Transverse colon (tissue), 4 donors: ENCODE results near the gene F9. TPM values are rescaled to one million over a fixed set of nuclear protein-coding genes. Genes with fewer than 3 reads are reported as not detected.
A peak's percentile ranks its signal among the peaks of the same experiment; 100 is the strongest.

Experiments
- DNase-seq: peaks from one replicate; pipeline ENCODE4 v3.0.0-alpha.2; 2019
- H3K27ac ChIP-seq, 4 donors: fragments of 200-600 bp; sonication (generic); 2 replicates each; pipeline ENCODE4 v1.5.1; 2016 to 2018; ENCODE audit warnings: inconsistent platforms in 4 of 4
- H3K27me3 ChIP-seq: fragments of 200-600 bp; sonication (generic); 2 replicates; pipeline ENCODE4 v1.5.1; 2017; ENCODE audit warnings: inconsistent platforms
- H3K36me3 ChIP-seq, 4 donors: fragments of 200-600 bp; sonication (generic); 2 replicates each; pipeline ENCODE4 v1.5.1; 2017 to 2019; ENCODE audit warnings: inconsistent platforms in 4 of 4
- H3K4me1 ChIP-seq, 4 donors: fragments of 200-600 bp; sonication (generic); 2 replicates each; pipeline ENCODE4 v1.5.1; 2017 to 2020; ENCODE audit warnings: inconsistent platforms in 4 of 4
- H3K4me3 ChIP-seq, 4 donors: fragments of 200-600 bp; sonication (generic); 1 replicate in 1 of 4; 2 replicates in 3 of 4; pipeline versions ENCODE4 v1.5.1 to v1.6.1; 2017 to 2019; ENCODE audit warnings: inconsistent platforms in 4 of 4
- H3K9me3 ChIP-seq, 2 donors: fragments of 200-600 bp; sonication (generic); 2 replicates each; pipeline ENCODE4 v1.5.1; 2017 to 2019; ENCODE audit warnings: inconsistent platforms in 2 of 2
- EP300 ChIP-seq: sonication (generic); formaldehyde crosslinking; IDR thresholded peaks from one replicate; pipeline ENCODE4 v1.6.1; 2017; ENCODE audit warnings: antibody characterized with exemption, low read depth
- POLR2A ChIP-seq: fragments of 450-650 bp; IDR thresholded peaks from one replicate; pipeline ENCODE4 v1.6.1; 2016; ENCODE audit warnings: antibody characterized with exemption, mild to moderate bottlenecking, moderate library complexity
- POLR2AphosphoS5 ChIP-seq, 3 donors: sonication (generic); formaldehyde crosslinking; IDR thresholded peaks; one replicate each; pipeline ENCODE4 v1.6.1; 2016; ENCODE audit warnings: antibody characterized with exemption in 3 of 3
- WGBS, 2 donors: methylation state at CpG; one replicate each; pipeline ENCODE4 v1.1.5; 2018; ENCODE audit warnings: low coverage in 1 of 2; 5-methylcytosine and 5-hydroxymethylcytosine counted together
- in situ Hi-C, 4 donors: fragments of 200-750 bp; cut with MboI; loops; one replicate each; pipeline versions ENCODE4 v1.15.0 to v1.15.1; 2017; ENCODE audit warnings: low sequenced_read_pairs in 3 of 4, low pct_ligation_motif_present in 1 of 4, low pct_unique_long_range_greater_than_20kb in 1 of 4
- intact Hi-C: fragments of 100-400 bp; cut with DNase I; formaldehyde crosslinking; loops from one replicate; pipeline ENCODE4 v1.15.1; 2023; ENCODE audit warnings: low total_unique reads
- total RNA-seq, 4 donors: library from RNA; depleted of rRNA; stranded (reverse); fragments of >200 nt; gene quantifications; one replicate each; pipeline ENCODE4 v1.1.0, GENCODE V29; 2016
- TF ChIP-seq, protein P1 (sequence below), 5 experiments: fragments of 200-600 bp in 3 of 5; fragments of 450-650 bp in 2 of 5; sonication (generic) in 3 of 5; IDR thresholded peaks; 1 replicate in 2 of 5; 2 replicates in 3 of 5; pipeline ENCODE4 v1.5.1; 2016 to 2017; ENCODE audit warnings: antibody characterized with exemption in 5 of 5, inconsistent platforms in 3 of 5, mild to moderate bottlenecking in 2 of 5, moderate library complexity in 1 of 5

Gene F9
- total RNA-seq, 4 donors from 2014 or later: not detected

DNA sequence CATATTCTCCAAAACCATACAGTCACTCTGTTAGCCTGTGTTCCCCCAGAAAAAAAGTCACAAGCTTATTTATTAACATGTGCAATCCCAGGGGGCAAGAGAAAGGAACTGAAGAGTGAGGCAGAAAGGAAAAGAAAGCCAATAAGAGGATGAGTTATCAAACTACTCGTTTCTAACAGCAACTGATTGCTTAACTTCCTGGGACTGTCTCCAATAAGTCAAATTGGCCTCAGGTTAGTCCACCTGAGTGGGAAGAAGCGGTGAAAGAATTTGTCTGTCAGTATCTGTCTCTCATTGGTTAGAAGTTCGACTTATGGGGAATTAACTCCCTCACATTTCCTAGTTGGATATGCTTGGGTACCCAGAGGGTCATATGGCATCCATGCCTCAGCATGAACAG lies 14.1 kb downstream of the F9 start:
- no peaks in the 10 kb centered on the region for H3K27me3 ChIP-seq
- no peaks in the 10 kb centered on the region for H3K9me3 ChIP-seq
- TF ChIP-seq POLR2AphosphoS5 (IDR thresholded peaks at IDR 0.05) (no peak), POLR2A (no peak), EP300 (no peak)
- TF ChIP-seq, protein P1, sequence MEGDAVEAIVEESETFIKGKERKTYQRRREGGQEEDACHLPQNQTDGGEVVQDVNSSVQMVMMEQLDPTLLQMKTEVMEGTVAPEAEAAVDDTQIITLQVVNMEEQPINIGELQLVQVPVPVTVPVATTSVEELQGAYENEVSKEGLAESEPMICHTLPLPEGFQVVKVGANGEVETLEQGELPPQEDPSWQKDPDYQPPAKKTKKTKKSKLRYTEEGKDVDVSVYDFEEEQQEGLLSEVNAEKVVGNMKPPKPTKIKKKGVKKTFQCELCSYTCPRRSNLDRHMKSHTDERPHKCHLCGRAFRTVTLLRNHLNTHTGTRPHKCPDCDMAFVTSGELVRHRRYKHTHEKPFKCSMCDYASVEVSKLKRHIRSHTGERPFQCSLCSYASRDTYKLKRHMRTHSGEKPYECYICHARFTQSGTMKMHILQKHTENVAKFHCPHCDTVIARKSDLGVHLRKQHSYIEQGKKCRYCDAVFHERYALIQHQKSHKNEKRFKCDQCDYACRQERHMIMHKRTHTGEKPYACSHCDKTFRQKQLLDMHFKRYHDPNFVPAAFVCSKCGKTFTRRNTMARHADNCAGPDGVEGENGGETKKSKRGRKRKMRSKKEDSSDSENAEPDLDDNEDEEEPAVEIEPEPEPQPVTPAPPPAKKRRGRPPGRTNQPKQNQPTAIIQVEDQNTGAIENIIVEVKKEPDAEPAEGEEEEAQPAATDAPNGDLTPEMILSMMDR (IDR thresholded peaks at IDR 0.05): no peak
- no peaks in the 10 kb centered on the region for H3K4me1 ChIP-seq
- in situ Hi-C loops (no loop called here), intact Hi-C loops (no loop called here)
- H3K36me3 ChIP-seq: no peaks in the 10 kb centered on the region
- DNase-seq: no peak
- H3K27ac ChIP-seq: no peak overlapping the region
- no peak overlapping the region for H3K4me3 ChIP-seq
- WGBS, 2 donors: 0 to 56% methylated on average over 1 to 3 of the region's 3 CpGs

DNA sequence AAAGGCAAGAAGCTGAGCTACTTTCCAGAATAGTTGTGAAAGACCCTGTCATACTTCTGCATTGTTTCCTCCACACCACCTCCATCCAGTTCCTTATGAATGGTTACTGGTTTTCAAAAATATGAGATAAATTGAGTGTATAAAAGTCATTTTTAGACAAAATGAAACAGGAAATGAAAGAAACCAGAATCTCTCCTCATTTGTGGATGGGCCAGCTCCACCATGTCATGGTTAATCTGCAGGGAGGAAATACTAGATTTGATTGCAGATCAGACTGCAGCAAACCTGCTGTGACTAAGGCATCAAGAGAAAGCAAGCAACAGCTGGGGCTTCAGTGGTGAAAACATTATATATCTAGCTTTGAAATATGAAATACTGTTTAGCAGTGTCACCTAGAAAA lies 23.8 kb downstream of the F9 start:
- H3K4me3 ChIP-seq: no peak overlapping the region
- no peak for TF ChIP-seq POLR2A
- TF ChIP-seq, protein P1 (IDR thresholded peaks at IDR 0.05): no peak
- no peak for TF ChIP-seq EP300
- TF ChIP-seq POLR2AphosphoS5 (IDR thresholded peaks at IDR 0.05): no peak
- in situ Hi-C loops: loop anchor here in 3 of 4 donors (25.0 kb wide), 2 partner anchors 417 to 792 kb away; no protein-coding TSS in a partner anchor
- no peak overlapping the region for H3K27ac ChIP-seq
- DNase-seq: no peak
- H3K9me3 ChIP-seq: no peaks in the 10 kb centered on the region
- no peaks in the 10 kb centered on the region for H3K4me1 ChIP-seq
- intact Hi-C loops: no loop called here
- H3K27me3 ChIP-seq: no peaks in the 10 kb centered on the region
- no peaks in the 10 kb centered on the region for H3K36me3 ChIP-seq

GRCh38 chrX:139554991-139555675 lies 24.6 kb downstream of the F9 start:
- no peak for TF ChIP-seq EP300
- TF ChIP-seq, protein P1 (IDR thresholded peaks at IDR 0.05): no peak
- no peak for TF ChIP-seq POLR2A
- no peak for TF ChIP-seq POLR2AphosphoS5 (IDR thresholded peaks at IDR 0.05)
- Histone ChIP-seq H3K27me3 (no peaks in the 10 kb centered on the region), H3K36me3 (no peaks in the 10 kb centered on the region), H3K4me3 (no peak overlapping the region), H3K4me1 (no peaks in the 10 kb centered on the region), H3K9me3 (no peaks in the 10 kb centered on the region), H3K27ac (no peak overlapping the region)
- intact Hi-C loops: no loop called here
- 40 to 83% methylated on average over 1 to 26 of the region's 26 CpGs for WGBS, 2 donors
- DNase-seq: no peak
- in situ Hi-C loops: loop anchor here in 3 of 4 donors (25.0 kb wide), 2 partner anchors 418 to 793 kb away; no protein-coding TSS in a partner anchor

DNA sequence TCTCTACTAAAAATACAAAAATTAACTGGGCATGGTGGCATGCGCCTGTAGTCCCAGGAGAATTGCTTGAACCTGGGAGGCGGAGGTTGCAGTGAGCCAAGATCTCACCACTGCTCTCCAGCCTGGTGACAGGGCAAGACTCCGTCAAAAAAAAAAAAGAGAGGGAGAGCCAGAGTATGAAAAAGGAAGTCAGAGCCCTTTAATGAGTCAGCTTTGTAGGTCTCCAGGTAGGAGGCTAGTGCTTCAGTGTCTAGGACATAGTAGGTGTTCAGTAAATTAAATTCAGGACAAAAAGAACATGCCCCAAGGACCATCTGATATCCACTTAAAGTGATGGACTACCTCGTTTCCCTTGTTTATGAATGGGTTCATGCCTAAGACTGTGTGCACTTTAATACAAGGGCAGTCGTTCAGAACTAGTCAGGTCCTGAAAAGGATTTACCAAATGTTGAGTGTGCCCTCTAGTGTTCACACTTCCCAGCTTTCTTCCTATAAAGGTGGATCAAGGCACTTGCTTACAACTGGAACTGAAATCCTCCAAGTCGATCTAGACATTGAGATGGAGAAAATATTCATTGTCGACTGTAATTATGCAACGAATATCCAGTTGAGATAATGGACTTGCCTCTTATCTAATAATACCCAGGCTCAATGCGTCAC lies 29.0 kb downstream of the F9 start:
- intact Hi-C loops: no loop called here
- in situ Hi-C loops: loop anchor here in 3 of 4 donors (25.0 kb wide), 2 partner anchors 422 to 797 kb away; no protein-coding TSS in a partner anchor
- peak; percentile 10 for DNase-seq

More for the DNA sequence above, 29.0 kb downstream of the F9 start:
- Histone ChIP-seq H3K9me3 (no peaks in the 10 kb centered on the region), H3K27ac (no peak overlapping the region), H3K4me1 (no peaks in the 10 kb centered on the region), H3K4me3 (no peak overlapping the region), H3K27me3 (no peaks in the 10 kb centered on the region), H3K36me3 (no peaks in the 10 kb centered on the region)
- WGBS, 2 donors: 30% methylated on average over 9 of the region's 9 CpGs; no CpG with 5 or more reads in 1 of the 2 donors
- TF ChIP-seq POLR2AphosphoS5 (IDR thresholded peaks at IDR 0.05): no peak
- TF ChIP-seq, protein P1 (IDR thresholded peaks at IDR 0.05): peak; percentile 22 to 37 (median 33)
